ENCODE data around the gene MORC1.

Gene MORC1

GRCh38 chr3:108914774-108915641 is 202.9 kb downstream of the MORC1 start:
- DNase-seq, result peak; percentile 27

- no peak for DNase-seq
These were observed 208.1 kb downstream of the MORC1 start for GRCh38 chr3:108909799-108910198.
